GM10266 (cell line): ENCODE measurements around the gene DLG2.
A peak's percentile ranks its signal among the peaks of the same experiment; 100 is the strongest.
"Not testable (repeated sequence)": the region's sequence is repeated elsewhere in the genome, so short reads cannot be mapped to it uniquely, and the experiment has no call there.

Source experiments
- DNase-seq: peaks from one replicate; pipeline ENCODE4 v3.0.0; 2012; ENCODE audit errors: extremely low spot score
- CTCF ChIP-seq: IDR thresholded peaks from 2 replicates; pipeline ENCODE4 v1.5.1; 2012; ENCODE audit warnings: mild to moderate bottlenecking, low read depth; ENCODE audit not compliant: control insufficient read depth, insufficient read depth; ENCODE audit errors: missing control alignments

DLG2 gene

DNA sequence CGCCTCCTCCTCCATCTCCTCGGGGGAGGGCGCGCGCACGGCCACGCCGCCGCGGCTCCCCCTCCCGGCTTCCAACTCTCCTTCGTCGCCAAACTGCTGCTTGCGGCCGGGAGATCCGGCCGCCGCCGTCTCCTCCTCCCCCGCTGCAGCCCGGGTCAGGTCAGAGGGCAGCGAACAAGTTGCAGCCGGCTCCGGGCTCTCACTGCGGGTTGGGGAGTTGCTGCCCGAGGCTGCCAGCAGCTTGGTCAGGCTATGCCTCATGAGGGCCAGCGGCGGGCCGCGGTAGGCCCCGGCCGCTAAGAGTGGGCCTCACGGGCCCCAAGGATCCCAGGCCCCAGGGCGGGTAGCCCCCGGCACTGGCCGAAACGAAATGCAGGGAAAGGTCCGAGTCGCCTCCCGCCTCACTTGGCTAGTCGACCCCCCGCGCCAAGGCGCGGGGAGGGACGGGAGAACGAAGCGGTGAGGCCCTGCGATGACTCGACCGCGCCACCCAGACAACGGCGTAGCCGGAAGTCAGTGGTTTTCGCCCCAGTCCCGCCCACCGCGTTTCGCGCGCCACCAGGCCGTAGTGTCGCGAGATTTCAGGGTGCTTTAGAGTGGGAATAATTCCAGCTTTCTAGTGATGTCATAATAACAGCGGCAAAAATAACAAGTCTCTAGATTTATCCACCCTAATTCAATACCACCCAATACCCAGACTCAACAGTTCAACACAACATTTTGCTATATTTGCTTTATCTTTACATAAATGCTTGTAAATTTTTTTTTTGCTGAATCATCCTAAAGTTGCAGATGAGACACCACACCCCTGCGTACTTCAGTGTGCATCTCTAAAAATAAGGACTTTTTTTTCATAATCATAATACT, 37.7 kb upstream of the DLG2 start, which contains the start of gene CREBZF:
Gene CREBZF (minus strand): TSS at position 515 of the 867 bp plus-strand sequence. CDS start 254 bp downstream, at position 261.
- TF ChIP-seq CTCF: no peak
- DNase-seq: peak; percentile 90

- peak; percentile 64 for TF ChIP-seq CTCF
Observed at GRCh38 chr11:85663753-85664614, 36.8 kb upstream of the DLG2 start.

GRCh38 chr11:85663080-85663752, 36.1 kb upstream of the DLG2 start:
- DNase-seq: peak; percentile 14
- no peak for TF ChIP-seq CTCF

More at GRCh38 chr11:85663753-85664614, 36.8 kb upstream of the DLG2 start:
- DNase-seq: peak; percentile 79

DNA sequence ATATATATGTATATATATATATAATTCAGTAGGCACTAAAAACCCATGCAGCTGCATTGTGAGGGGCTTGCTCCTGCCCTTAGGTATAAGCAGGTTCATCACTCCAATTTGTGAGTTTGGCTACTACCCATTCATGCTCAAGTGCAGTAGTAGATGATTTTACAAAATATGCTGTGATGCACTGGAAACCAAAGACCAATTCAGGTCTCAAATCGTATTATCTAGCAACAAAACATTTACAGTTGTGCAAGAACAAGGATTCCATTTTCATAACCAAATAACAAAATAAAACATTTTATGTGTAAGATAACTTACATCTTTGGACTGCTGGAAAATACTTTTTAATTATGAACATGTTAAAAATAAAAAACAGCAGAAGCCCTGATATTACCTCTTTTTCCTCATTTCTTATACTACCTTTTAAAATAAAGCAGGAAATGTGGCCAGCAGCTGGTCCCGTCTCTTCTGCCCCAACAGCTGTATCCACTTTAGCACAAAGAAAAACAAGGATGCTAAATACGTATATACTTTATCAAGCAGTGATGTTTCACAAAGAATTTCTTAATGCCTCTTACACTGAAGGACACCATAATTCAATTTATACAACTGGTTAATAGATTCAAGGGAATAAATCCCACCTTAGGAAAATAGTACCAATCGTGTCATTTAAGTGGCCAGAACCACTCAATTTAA, 35.0 kb upstream of the DLG2 start:
- TF ChIP-seq CTCF: no peak
- no peak for DNase-seq

DNA sequence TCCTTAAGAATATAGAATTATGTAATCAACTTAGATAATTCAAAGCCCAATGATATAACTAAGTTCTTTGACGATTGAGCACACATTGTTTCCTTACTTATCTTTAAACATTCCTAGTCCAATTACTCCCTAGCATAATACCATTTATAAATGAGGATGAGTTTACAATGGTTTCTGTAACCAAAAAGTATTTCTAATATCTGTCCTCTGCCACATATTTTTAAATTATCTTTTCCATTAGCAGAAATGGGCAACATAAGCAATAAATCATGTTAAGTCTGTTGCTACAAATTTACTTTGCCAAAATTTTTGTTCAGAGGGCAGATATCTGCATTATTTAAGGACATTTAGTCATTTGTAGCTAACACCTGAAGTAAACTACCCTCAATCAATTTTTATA, 31.0 kb upstream of the DLG2 start:
- no peak for DNase-seq

DNA sequence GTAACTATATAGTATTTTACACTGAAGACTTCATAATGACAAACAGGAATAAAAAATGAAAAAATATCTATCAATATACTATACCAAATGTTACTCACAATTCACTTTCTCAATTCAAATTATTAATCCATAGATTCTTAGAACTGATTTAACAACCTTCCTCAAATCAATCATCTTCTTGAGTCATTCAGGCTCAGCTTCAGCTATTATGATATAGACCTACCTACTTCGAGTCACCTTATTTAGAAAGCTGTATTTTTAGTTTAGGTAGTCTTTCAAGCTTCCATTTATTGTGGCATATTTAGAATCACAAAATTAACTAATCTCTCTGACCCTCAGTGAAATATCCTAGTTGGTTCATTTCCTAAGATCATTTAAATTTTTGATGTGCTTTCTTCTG, 29.6 kb upstream of the DLG2 start:
- TF ChIP-seq CTCF: no peak
- no peak for DNase-seq

More for the DNA sequence above, 31.0 kb upstream of the DLG2 start:
- TF ChIP-seq CTCF: no peak

DNA sequence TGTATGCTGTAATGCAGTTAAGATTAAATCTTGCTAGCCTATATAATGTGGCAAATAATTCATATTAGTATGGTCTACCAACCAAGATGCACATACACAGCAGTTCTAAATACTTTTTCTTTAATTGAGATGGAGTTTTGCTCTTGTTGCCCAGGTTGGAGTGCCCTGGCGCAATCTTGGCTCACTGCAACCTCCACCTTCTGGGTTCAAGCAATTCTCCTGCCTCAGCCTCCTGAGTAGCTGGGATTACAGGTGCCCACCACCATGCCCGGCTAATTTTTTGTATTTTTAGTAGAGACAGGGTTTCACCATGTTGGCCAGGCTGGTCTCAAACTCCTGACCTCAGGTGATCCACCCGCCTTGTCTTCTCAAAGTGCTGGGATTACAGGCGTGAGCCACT, 27.2 kb upstream of the DLG2 start:
- DNase-seq: not testable (repeated sequence)
